NCI-H2107 treated with DMSO at 0.1 percent for 48 hours (cell line): ENCODE results near the gene NLRX1.
A peak's percentile ranks its signal among the peaks of the same experiment; 100 is the strongest.
"Not testable (repeated sequence)": the region's sequence is repeated elsewhere in the genome, so short reads cannot be mapped to it uniquely, and the experiment has no call there.

Source experiments
- DNase-seq: peaks from one replicate; lab custom pipeline; 2025; ENCODE audit not compliant: unreplicated experiment; lab: John Stamatoyannopoulos, UW

NLRX1 gene

GRCh38 chr11:119206511-119207414, 38.2 kb downstream of the NLRX1 start:
- DNase-seq = peak; percentile 8

- DNase-seq = no peak
Observed at GRCh38 chr11:119207415-119207960, 39.0 kb downstream of the NLRX1 start.

- DNase-seq = no peak
Observed at GRCh38 chr11:119209186-119209585, 40.7 kb downstream of the NLRX1 start.

GRCh38 chr11:119210050-119210449, 41.5 kb downstream of the NLRX1 start:
- DNase-seq = no peak

DNA sequence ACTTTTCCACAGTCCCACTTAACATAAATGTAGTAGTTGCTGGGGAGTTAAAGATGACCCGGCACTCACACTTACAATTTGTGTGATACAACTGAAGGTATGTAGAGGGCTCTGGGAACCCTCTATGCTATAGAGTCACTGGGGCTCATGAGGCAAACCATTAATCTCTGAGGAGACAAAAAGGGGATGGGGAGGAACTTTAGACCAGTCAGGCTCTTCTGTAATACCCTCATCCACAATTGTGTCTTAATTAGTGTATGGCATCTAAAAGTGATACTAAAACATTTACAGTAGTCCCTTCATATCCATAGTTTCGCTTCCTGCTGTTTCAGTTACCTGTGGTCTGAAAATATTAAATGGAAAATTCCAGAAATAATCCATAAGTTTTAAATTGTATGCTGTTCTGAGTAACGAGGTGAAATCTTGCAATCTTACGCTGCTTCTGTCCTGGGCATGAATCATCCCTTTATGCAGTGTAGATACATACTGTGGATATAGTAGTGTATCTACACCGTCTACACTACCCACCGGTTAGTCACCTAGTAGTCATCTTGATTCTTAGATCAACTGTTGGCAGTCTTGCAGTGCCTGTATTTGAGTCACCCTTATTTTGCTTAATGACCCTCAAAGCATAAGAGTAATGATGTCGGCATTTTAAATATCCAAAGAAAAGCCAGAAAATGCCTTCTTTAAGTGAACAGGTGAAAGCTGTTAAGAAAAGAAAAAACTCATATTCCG, 49.8 kb downstream of the NLRX1 start:
- DNase-seq = no peak

GRCh38 chr11:119222308-119222707, 53.8 kb downstream of the NLRX1 start:
- peak; percentile 91 for DNase-seq

DNA sequence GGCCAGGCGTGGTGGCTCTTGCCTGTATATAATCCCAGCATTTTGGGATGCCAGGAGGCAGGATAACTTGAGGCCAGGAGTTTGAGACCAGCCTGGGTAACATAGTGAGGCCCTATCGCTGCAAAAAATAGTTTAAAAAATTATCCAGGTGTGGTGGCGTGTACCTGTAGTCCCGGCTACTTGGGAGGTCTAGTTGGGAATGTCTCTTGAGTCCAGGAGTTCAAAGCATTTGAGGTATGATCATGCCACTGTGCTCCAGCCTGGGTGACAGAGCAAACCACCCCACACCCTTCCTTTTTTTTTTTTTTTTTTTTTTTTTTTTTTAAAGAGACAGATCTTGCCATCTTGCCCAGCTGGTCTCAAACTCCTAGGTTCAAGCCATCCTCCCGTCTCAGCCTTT, 54.4 kb downstream of the NLRX1 start:
- DNase-seq = no peak

DNA sequence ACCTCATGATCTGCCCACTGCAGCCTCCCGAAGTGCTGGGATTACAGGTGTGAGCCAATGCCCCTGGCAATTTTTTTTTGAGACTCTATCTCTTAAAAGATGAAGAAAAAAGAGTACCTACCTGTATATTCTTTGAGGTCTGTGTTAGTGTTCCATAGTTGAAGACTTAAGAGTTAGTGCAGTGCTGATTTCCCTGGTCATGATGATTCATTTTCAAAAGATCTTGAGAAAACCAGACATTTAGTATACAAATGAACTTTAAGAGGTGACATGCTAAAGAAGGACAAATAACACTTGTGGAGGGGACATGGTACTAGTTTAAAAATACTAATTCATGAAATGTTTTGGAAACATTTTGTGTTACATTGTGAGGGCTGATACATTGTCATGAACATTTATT, 55.3 kb downstream of the NLRX1 start:
- DNase-seq = no peak

- not testable (repeated sequence) for DNase-seq
Observed at GRCh38 chr11:119228535-119229287, 60.2 kb downstream of the NLRX1 start.

DNA sequence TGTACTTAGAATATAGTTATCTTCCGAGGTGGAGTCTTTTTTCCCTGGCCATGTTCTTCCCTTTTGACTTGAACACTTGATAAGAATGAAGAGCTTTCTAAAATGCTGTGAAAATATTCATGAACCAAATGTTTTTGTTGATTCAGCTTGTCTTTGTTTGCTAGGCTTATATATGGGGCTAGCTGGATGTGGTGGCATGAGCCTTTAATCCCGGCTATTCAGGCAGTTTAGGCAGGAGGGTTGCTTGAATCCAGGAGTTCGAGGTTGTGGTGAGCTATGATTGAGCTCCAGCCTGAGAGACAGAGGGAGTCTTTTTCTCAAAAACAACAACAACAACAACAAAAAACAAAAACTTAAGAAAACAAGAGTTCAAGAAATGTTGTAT, 60.8 kb downstream of the NLRX1 start:
- no peak for DNase-seq

GRCh38 chr11:119229741-119230140, 61.2 kb downstream of the NLRX1 start:
- DNase-seq = no peak
